Ovary (tissue), 3 donors: ENCODE results near the gene SETBP1.

ENCODE experiments used
- EP300 ChIP-seq: sonication (generic); formaldehyde crosslinking; IDR thresholded peaks from one replicate; pipeline ENCODE4 v1.6.1; 2017; ENCODE audit warnings: antibody characterized with exemption
- POLR2A ChIP-seq: fragments of 450-650 bp; IDR thresholded peaks from one replicate; pipeline ENCODE4 v1.6.1; 2017; ENCODE audit warnings: antibody characterized with exemption, mild to moderate bottlenecking, moderate library complexity
- TF ChIP-seq, protein P1 (sequence below), 3 donors: fragments of 450-650 bp in 2 of 3; fragments of 200-600 bp in 1 of 3; IDR thresholded peaks; one replicate each; pipeline versions ENCODE4 v1.5.1 to v1.8.0; 2016 to 2022; ENCODE audit warnings: antibody characterized with exemption in 3 of 3, mild to moderate bottlenecking in 1 of 3
- donor health status: DM: no; HTN: no; CAD: no.

DNA sequence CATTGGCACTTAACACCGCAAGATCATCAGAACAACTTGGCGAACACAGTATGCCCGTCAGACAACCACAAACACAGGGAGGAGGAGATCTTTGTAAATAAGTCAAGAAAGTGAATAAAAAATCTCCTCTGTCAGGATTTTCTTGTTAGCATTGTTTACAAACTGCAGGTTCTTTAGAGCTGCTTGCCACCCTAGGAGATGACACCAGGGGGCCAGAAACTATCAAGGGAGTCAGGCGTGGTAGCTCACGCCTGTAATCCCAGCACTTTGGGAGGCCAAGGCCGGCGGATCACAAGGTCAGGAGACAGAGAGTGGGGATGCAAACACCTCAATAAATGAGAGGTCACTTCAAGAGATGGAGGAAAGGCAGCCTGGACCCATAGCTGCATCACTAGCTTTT lies 428.1 kb downstream of the SETBP1 start:
- TF ChIP-seq, protein P1, sequence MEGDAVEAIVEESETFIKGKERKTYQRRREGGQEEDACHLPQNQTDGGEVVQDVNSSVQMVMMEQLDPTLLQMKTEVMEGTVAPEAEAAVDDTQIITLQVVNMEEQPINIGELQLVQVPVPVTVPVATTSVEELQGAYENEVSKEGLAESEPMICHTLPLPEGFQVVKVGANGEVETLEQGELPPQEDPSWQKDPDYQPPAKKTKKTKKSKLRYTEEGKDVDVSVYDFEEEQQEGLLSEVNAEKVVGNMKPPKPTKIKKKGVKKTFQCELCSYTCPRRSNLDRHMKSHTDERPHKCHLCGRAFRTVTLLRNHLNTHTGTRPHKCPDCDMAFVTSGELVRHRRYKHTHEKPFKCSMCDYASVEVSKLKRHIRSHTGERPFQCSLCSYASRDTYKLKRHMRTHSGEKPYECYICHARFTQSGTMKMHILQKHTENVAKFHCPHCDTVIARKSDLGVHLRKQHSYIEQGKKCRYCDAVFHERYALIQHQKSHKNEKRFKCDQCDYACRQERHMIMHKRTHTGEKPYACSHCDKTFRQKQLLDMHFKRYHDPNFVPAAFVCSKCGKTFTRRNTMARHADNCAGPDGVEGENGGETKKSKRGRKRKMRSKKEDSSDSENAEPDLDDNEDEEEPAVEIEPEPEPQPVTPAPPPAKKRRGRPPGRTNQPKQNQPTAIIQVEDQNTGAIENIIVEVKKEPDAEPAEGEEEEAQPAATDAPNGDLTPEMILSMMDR (IDR thresholded peaks at IDR 0.05) = no peak
- TF ChIP-seq POLR2A (no peak), EP300 (no peak)
